ENCODE data around the gene GPD2.

DNA sequence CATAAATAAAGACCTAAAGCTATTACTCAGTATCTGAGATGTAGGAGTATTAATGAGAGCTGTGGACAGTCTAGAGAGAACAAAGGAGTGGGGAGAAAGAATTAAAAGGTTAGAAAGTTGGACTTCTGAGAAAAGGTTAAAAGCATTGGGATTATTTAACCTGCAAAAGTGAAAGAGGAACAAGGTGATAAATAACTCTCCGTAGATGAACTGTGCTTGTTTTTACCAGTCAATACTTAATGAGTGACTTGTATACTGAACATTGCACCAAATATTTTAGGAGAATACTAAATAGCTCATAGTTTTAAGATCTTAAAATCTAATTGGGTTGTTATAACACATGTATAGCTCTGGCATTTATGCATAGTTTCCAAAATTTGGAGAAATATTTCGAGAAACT is 137.5 kb downstream of the GPD2 start:
- TF ChIP-seq, protein P1, sequence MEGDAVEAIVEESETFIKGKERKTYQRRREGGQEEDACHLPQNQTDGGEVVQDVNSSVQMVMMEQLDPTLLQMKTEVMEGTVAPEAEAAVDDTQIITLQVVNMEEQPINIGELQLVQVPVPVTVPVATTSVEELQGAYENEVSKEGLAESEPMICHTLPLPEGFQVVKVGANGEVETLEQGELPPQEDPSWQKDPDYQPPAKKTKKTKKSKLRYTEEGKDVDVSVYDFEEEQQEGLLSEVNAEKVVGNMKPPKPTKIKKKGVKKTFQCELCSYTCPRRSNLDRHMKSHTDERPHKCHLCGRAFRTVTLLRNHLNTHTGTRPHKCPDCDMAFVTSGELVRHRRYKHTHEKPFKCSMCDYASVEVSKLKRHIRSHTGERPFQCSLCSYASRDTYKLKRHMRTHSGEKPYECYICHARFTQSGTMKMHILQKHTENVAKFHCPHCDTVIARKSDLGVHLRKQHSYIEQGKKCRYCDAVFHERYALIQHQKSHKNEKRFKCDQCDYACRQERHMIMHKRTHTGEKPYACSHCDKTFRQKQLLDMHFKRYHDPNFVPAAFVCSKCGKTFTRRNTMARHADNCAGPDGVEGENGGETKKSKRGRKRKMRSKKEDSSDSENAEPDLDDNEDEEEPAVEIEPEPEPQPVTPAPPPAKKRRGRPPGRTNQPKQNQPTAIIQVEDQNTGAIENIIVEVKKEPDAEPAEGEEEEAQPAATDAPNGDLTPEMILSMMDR (IDR thresholded peaks at IDR 0.05; ENCODE audit: poor library complexity, severe bottlenecking), result no peak
- TF ChIP-seq POLR2AphosphoS5 (IDR thresholded peaks at IDR 0.05) (no peak), EZH2 (IDR thresholded peaks at IDR 0.05; ENCODE audit: borderline replicate concordance, insufficient read depth, low read length, poor library complexity, severe bottlenecking) (no peak), SMC3 (conservative IDR thresholded peaks at IDR 0.05; ENCODE audit: poor library complexity) (no peak), EP300 (conservative IDR thresholded peaks at IDR 0.05; ENCODE audit: poor library complexity, severe bottlenecking) (no peak), TAF1 (IDR thresholded peaks at IDR 0.05; ENCODE audit: low read depth) (no peak), MXI1 (conservative IDR thresholded peaks at IDR 0.05; ENCODE audit: poor library complexity, severe bottlenecking) (no peak)
- TF ChIP-seq, protein P2, sequence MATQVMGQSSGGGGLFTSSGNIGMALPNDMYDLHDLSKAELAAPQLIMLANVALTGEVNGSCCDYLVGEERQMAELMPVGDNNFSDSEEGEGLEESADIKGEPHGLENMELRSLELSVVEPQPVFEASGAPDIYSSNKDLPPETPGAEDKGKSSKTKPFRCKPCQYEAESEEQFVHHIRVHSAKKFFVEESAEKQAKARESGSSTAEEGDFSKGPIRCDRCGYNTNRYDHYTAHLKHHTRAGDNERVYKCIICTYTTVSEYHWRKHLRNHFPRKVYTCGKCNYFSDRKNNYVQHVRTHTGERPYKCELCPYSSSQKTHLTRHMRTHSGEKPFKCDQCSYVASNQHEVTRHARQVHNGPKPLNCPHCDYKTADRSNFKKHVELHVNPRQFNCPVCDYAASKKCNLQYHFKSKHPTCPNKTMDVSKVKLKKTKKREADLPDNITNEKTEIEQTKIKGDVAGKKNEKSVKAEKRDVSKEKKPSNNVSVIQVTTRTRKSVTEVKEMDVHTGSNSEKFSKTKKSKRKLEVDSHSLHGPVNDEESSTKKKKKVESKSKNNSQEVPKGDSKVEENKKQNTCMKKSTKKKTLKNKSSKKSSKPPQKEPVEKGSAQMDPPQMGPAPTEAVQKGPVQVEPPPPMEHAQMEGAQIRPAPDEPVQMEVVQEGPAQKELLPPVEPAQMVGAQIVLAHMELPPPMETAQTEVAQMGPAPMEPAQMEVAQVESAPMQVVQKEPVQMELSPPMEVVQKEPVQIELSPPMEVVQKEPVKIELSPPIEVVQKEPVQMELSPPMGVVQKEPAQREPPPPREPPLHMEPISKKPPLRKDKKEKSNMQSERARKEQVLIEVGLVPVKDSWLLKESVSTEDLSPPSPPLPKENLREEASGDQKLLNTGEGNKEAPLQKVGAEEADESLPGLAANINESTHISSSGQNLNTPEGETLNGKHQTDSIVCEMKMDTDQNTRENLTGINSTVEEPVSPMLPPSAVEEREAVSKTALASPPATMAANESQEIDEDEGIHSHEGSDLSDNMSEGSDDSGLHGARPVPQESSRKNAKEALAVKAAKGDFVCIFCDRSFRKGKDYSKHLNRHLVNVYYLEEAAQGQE (IDR thresholded peaks at IDR 0.05; ENCODE audit: borderline replicate concordance), result no peak
